NCI-H1105 treated with DMSO at 0.1 percent for 48 hours (cell line): ENCODE data around the gene ANGPTL4.
"Not testable (repeated sequence)": the region's sequence is repeated elsewhere in the genome, so short reads cannot be mapped to it uniquely, and the experiment has no call there.

Experiments used
- DNase-seq: peaks from one replicate; lab custom pipeline; 2025; lab: John Stamatoyannopoulos, UW

Gene ANGPTL4, protein sequence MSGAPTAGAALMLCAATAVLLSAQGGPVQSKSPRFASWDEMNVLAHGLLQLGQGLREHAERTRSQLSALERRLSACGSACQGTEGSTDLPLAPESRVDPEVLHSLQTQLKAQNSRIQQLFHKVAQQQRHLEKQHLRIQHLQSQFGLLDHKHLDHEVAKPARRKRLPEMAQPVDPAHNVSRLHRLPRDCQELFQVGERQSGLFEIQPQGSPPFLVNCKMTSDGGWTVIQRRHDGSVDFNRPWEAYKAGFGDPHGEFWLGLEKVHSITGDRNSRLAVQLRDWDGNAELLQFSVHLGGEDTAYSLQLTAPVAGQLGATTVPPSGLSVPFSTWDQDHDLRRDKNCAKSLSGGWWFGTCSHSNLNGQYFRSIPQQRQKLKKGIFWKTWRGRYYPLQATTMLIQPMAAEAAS

DNA sequence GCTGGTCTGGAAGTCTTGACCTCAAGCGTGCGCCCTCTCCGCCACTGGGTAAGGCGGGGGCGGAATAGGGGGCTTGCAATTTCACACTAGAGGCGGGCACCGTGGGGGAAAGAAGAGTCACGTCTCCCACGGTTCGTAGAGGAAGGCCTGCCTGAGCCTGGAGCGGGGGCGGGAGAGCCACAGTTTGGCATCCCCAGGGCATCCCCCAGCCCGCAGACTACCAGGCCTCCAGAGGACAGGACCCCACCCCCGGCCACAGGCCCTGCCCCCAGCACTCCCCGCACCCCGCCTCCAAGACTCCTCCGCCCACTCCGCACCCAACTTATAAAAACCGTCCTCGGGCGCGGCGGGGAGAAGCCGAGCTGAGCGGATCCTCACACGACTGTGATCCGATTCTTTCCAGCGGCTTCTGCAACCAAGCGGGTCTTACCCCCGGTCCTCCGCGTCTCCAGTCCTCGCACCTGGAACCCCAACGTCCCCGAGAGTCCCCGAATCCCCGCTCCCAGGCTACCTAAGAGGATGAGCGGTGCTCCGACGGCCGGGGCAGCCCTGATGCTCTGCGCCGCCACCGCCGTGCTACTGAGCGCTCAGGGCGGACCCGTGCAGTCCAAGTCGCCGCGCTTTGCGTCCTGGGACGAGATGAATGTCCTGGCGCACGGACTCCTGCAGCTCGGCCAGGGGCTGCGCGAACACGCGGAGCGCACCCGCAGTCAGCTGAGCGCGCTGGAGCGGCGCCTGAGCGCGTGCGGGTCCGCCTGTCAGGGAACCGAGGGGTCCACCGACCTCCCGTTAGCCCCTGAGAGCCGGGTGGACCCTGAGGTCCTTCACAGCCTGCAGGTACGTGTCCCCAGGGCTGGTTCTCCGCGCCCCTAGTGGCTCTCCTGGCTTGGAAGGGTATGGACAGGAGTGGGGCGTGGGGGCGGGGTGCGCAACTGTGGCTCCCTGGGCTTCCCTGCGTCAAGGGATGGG is at the start of gene ANGPTL4:
TSS of gene ANGPTL4 (plus strand) at position 353 of the 969 bp plus-strand sequence. CDS start at position 520, 167 bp downstream.
- DNase-seq = no peak

DNA sequence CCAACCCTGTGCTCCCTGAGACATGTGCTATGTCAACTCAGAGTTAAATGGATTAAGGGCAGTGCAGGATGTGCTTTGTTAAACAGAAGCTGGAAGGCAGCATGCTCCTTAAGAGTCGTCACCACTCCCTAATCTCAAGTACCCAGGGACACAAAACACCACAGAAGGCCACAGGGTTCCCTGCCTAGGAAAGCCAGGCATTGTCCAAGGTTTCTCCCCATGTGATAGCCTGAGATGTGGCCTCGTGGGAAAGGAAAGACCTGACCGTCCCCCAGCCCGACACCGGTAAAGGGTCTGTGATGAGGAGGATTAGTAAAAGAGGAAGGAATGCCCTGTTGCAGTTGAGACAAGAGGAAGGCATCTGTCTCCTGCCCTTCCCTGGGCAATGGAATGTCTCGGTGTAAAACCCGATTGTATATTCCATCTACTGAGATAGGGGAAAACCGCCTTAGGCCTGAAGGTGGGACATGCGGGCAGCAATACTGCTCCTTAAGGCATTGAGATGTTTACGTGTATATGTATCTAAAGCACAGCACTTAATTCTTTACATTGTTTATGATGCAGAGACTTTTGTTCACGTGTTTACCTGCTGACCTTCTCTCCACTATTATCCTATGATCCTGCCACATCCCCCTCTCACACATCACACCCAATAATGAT is 48.8 kb upstream of the ANGPTL4 start:
- DNase-seq = not testable (repeated sequence)

DNA sequence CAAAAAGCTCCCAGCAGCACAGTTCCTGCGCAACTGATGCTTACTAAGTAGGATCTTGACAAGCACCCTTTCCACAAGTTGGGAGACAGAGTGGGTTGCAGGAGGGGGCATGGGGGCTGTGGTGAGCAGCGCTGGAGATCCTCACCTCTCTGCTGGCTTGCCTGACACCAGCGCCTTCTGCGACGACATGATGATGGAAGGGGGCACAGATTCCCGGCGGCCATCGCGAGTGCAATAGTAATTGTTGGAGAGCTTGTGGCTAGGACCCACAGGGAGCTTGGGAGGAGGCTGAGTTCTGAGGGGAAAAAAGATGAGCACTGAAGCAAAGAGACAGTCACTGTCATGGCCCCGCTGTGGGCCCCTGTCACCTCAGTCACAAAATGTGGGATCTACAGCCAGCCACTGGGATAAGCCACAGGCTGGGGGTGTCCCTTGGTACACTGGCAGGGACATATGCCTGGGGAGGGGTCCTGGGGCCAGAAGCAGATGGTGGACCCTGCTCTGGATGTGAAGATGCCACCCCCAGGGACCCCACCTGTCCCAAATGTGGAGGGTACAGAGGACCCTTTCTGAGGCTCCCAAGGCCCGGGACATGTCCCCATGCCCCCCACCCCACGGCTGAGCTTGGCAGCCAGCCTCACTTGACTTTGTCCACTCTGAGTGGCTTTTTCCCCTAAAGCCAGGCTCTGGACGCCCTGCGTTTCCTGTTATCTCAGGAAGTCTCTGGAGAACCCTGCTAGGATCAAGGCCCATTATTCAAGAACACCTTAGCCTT is 47.4 kb upstream of the ANGPTL4 start:
- DNase-seq = no peak

DNA sequence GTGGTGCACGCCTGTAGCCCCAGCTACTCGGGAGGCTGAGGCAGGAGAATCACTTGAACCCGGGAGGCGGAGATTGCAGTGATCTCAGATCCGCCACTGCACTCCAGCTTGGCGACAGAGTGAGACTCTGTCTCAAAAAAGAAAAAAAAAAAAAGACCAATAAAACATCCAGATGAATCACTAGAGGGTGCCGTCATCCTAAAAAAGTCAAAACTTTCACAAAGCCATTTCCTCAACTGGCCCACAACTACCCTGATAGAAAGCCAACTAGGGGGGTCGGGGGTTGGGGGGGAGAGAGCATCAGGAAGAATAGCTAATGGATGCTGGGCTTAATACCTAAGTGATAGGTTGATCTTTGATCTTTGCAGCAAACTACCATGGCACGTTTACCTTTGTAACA is 45.1 kb upstream of the ANGPTL4 start:
- DNase-seq = not testable (repeated sequence)

DNA sequence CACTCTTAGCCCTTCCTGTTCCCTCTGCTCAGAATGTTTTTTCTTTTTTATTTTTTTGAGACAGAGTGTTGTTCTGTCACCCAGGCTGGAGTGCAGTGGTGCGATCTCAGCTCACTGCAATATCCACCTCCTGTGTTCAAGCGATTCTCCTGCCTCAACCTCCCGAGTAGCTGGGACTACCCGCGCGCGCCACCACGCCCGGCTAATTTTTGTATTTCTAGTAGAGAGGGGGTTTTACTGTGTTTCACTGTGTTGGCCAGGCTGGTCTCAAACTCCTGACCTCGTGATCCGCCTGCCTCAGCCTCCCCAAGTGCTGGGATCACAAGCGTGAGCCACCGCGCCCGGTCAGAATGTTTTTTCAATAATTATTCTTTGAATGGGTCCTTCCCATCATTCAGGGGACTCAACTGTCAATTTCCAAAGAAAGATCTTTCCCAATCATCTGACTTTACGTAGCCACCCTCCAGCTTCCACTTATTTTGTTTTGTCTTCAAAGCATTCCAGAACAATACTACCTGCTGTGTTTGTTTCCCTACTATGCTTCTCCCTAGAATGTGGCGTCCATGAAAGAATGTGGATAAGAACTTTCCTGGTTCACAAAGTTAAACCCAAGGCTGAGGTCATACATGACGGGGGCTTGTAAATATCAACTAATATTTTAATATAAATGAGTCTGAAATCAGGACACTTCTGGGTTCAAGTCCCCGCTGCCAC is 44.0 kb upstream of the ANGPTL4 start:
- DNase-seq = no peak

DNA sequence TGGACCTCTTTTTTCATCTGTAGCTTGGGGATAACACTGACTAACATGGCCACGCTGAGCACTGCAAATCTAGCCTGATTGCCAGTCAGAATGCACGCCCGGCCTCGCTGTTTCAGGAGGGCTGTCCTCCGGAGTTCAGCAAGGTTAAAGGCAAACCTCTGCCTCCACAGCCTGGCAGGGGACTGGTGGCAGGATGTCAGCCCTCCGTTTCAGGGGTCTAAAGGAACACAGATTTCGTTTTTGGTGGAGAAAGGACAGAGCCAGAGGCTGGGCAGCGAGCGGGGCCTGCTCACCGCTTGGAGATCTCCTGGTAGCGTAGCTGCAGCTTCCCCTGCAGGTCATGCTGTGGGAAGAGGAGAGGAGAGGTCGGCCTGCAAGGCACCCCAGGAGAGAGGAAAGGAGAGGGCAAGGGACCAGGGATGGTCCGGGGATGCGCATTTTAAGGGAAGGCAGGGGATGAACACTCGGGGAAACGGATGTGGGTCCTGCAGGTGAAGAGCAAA is 43.3 kb upstream of the ANGPTL4 start:
- no peak for DNase-seq

DNA sequence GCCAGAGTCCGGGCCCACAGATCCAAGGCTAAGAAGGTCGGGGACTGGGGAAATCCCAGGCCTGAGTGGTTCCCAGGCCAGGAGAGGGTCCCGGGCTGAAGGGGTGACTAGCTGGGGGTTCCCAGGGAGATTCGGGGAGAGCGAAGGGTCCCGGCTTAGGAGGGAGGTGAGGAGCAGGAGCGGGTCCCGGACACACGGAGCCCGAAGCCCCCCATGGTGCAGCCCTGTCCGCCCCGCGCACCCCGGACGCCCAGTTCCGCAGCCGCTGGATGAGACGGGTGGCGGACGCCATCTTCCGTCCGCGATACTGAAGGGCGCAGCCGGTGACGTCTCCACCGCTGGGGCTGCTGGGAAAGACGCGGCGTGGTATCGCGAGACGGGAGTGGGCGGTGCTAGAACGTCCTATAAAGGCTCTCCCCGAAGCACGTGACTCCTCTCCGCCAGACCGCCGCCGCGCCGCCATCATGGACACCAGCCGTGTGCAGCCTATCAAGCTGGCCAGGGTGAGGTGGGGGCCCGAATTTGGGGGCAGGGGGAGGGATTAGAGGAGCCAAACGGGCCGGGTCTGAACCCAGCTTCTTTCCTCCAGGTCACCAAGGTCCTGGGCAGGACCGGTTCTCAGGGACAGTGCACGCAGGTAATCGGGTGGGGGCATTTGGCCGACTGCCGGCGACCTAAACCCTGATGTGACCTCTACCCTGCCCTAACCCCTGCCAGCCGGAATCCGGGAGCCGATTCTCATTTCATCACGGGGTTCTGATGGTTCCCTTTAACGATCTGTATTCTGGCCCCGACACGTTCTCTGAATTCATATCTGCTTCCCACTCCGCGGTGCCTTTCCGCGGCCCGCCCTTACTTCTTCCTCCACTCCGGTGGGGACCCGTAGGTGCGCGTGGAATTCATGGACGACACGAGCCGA is 42.6 kb upstream of the ANGPTL4 start, which contains the start of the genes NDUFA7 and RPS28:
TSS of gene NDUFA7 (minus strand) at position 309 of the 919 bp plus-strand sequence. CDS start at position 292, 17 bp downstream.
TSS of gene RPS28 (plus strand) at position 430 of the 919 bp plus-strand sequence. CDS start at position 465, 35 bp downstream.
- DNase-seq = peak; percentile 93

DNA sequence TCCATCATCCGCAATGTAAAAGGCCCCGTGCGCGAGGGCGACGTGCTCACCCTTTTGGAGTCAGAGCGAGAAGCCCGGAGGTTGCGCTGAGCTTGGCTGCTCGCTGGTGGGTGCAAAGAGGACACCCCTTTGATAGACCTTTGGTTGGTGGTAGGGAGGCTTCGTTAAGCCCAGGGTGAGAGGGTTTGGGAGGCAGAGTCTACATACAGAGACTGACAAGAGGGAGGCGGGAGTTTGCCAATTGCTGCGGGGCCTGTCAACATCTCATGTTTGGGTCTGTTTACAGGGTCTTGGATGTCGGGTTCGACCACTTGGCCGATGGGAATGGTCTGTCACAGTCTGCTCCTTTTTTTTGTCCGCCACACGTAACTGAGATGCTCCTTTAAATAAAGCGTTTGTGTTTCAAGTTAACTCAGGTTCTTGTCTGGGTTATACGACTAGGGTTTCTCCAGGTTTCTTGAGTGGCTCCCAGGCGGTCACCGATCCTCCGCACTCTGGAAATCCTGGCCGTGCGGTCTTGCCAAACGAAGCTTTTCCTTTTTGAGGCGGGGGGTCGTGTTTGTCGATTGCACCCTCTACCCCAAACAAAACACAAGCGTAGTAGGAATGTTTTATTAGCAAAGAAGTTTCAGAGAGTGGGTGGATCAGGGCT is 41.8 kb upstream of the ANGPTL4 start:
- no peak for DNase-seq

DNA sequence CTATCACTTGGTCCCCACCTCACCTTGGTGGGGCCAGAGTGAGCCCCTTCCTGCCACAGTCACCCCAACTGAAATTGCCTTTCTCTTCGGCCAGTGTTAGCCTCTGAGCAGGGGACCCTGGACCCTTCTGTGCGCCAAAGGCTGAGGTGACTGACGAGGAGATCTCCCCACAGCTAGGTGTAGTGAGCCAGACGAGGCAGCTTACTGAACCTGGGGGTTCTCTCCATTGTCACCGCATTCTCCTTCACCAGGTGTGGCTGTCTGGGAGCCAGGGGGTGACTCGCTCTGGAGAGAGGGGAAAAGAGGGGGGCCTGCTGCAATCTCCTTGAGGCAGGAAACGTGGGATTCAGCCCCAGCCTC is 41.3 kb upstream of the ANGPTL4 start:
- DNase-seq = no peak

DNA sequence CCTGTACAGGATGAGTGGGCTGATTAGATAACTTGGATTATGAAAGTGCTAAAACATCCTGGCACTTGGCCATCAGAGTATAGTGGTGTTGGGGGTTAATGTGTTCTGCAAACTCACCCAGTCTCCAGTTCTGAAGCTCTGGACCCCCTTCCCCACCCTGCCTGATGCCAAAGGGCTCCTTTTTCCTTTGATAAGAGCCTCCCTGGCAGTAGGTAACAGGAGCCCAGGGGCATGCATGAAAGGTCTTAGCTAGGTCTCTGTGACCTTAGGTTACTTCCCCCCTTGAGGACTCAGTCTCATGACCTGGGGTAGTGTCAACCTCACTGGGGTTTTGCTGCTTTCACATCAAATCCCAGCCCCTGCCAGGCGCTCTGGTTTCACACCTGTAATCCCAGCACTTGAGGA is 40.2 kb upstream of the ANGPTL4 start:
- no peak for DNase-seq

DNA sequence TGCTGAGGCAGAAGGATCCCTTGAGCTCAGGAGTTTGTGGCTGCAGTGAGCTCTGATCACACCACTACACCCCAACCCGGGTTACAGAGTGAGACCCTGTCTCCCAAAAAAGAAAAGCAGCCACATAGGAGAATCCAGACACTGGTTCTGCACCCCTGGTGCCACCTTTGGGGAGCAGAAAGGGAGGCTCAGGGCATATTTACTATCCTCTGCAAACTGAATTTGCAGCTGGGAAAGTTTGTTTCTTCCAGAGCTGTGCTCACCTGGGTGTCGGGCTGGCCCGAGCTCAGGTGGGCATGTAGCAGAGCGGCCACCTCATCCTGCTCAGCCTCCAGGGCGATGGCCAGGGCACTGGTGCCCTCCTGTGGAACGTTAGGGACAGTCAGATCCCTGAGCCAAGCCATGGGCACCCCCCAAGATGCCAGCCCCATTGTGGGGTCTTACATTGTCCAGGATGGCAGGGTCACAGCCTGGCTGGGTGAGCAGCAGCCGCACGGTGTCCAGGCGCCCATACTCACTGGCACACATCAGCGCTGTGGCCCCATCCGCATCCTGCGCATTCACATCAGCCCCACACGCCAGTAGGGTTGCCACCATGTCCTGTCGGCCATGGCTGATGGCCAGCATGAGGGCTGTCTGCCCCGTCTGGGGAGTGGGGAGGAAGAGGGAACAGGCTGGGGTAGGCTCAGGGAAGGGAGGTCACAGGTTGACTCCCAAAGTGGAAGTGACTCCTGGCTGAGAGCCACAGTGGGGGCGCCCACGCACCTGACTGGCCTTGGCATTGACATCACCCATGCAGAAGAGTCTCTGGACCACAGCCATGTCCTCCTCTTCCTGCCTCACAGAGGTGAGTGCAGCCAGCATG is 39.5 kb upstream of the ANGPTL4 start:
- DNase-seq = no peak

DNA sequence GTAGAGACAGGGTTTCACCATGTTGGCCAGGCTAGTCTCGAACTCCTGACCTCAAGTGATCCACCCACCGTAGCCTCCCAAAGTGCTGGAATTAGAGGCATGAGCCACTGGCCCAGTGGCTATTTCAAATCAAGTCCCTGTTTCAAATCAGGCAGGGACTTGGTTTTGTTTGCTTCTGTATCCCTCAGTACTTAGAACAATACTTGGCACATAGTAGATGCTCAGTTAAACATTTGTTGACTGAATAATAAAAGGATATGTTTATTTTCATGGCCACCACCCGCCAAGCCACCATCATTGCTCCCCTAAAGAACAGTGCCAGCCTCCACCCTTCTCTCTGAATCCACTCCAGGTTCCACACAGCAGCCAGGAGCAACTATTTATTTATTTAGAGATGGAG is 38.5 kb upstream of the ANGPTL4 start:
- DNase-seq = no peak

DNA sequence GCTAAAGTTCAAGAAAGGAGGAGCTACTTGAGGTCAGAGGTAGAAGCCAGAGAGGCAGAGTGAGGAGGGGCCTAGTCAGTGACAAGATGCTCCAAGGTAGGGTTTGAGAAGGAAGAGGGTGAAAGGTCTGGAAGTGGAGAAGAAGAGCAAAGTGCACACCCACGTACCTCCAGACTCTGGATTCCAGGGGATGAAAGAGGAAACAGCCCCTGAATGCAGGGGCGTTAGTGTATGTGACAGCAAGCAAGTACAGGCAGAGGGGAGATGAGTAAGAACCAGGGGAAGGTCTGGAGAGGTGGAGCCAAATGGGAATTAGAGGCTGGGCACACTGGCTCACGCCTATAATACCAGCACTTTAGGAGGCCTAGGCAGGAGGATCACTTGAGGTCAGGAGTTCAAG is 34.0 kb upstream of the ANGPTL4 start:
- DNase-seq = no peak

DNA sequence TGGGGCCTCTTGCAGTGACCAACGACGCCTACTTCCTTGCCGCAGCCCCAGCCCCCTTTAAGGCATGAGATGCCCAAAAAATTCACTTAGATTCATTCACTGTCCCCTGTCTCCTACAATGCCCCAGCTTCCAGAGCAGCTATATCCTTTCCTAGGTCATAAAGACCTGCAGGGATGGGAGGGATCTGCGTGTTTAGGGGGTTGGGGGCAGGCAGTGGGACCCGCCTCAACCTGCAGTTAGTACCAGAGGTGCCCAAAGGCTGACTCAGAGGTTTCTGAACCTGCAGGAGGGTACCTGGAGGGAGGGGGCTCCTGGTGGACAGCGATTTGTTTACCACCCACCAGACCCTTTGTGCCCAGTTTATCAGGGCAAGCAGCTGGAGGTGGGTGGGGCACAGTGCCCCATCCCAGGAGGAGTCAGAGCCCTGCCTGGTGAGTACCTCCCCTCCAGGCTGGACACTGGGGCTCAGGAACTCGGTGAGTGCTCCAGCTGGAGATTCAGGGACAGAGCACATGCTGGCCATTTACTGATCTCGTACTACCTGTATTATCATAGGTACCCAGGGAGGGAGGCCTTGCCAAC is 32.6 kb upstream of the ANGPTL4 start:
- DNase-seq = no peak

DNA sequence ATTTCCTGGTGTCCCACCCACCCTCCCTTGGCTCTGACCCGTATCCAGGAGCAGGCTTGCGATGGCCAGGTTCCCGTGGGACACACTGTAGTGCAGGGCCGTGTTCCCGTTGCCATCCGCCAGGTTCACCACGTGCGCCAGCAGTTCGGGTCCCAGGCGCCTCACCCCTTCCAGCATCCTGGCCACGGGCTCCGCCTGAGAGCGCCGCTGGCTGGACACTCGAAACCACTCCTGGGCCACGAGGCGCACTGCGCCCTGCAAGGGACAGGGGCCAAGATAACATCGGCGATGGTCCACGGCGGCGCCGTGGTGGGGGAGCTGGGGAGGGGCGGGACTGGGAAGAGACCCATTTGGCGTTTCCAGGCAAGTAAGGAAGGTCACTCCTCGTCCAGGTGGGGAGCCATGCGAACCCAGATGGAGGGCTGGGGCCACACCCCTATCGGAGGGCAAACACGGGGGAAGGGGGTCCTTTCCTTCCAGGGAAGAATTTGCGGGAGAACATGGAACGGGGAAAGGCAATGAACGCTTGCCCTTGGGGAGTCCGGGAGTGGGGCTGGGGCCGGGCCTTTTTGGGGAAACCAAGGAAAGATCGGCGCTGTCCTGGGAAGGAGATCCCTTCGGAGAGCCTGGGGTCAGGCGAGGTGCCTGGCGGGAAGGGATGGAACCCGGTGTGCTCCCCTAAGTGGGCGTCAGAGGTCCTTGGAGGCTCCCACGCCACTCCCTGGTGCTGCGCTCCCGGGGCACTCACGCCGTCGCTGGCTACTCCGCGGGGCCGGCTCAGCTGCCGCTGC is 30.8 kb upstream of the ANGPTL4 start:
- no peak for DNase-seq

DNA sequence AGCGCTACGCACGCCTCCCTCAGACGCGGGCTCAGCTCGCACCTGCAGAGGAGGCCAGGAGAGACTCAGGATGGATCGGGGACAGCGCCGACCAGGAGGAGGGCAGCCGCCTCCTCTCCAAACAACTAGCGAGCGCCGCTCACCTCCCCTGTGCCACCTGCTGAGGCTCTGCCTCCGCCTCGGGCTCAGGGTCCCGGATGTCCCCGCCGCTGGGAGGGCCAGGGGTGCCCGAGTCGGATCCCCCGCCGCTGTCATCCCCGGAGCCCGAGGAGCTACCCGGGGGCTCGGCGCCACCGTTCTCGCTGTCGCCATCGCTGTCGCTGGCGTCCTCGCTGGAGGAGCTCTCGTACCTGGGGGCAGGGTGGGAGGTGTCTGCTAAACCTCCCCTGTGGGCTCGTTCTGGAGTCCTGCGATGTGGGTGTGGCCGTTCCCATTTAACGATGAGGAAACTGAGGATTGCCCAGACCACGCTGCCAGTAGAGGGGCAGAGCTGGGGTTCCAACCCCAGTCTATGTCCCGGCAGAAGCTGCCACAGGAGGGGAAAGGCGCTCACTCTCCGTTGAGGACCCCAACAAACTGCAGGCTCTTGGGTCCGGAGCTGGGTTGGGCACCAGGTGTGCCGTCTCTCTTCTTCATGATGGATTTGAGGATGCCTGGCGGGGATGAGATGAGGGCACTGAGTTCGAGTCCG is 30.0 kb upstream of the ANGPTL4 start:
- DNase-seq = peak; percentile 54
